SK-N-SH (cell line): Measurements from ENCODE around the gene FHL2. TPM values are rescaled to one million over a fixed set of nuclear protein-coding genes. Genes with fewer than 3 reads are reported as not detected.

Experiments
- CTCF ChIA-PET: fragments of 300-600, 350-600 bp; formaldehyde crosslinking; extraction: SDS; loops from one replicate; lab custom pipeline; 2021; lab: Yijun Ruan, JAX
- POLR2A ChIA-PET: fragments of 350-600 bp; sonication (Branson Sonifier 250); formaldehyde crosslinking; extraction: SDS; loops from one replicate; lab custom pipeline; 2020; ENCODE audit warnings: antibody characterized with exemption, inconsistent platforms; lab: Yijun Ruan, JAX
- DNase-seq: peaks from one replicate; pipeline ENCODE4 v3.0.0; 2012
- H2AFZ ChIP-seq: fragments of 200-600 bp; sonication (generic); 2 replicates; pipeline ENCODE4 v1.8.1; 2016; ENCODE audit warnings: antibody characterized with exemption, mild to moderate bottlenecking, low read depth
- H3F3A ChIP-seq: fragments of 200-600 bp; sonication (generic); replicated peaks from 2 replicates; pipeline ENCODE3; 2016; ENCODE audit warnings: antibody characterized with exemption, mild to moderate bottlenecking; ENCODE audit not compliant: insufficient read depth
- H3K27ac ChIP-seq, 2 experiments: fragments of 200-500 bp in 1 of 2; fragments of 200-600 bp in 1 of 2; sonication (Bioruptor generic) in 1 of 2; sonication (generic), shearing (Covaris generic) in 1 of 2; 2 replicates each; pipeline versions ENCODE4 v1.5.1 to v1.6.1; 2014 to 2016; ENCODE audit warnings: low read depth in 2 of 2, inconsistent platforms in 1 of 2, low read length in 1 of 2, mild to moderate bottlenecking in 1 of 2, mixed read lengths in 1 of 2
- H3K27me3 ChIP-seq: fragments of 200-600 bp; sonication (generic), shearing (Covaris generic); 2 replicates; pipeline ENCODE4 v1.6.1; 2016; ENCODE audit warnings: mixed run types; ENCODE audit not compliant: insufficient read depth
- H3K36me3 ChIP-seq, 2 experiments: fragments of 200-500 bp in 1 of 2; fragments of 200-600 bp in 1 of 2; sonication (Bioruptor generic) in 1 of 2; sonication (generic) in 1 of 2; replicated peaks in 1 of 2; 2 replicates each; pipeline versions ENCODE3 to v1.5.1; 2014 to 2016; ENCODE audit warnings: low read length in 1 of 2, mild to moderate bottlenecking in 1 of 2; ENCODE audit not compliant: insufficient read depth in 2 of 2, control insufficient read depth in 1 of 2
- H3K4me1 ChIP-seq, 2 experiments: fragments of 200-500 bp in 1 of 2; fragments of 200-600 bp in 1 of 2; sonication (Bioruptor generic) in 1 of 2; sonication (generic), shearing (Covaris generic) in 1 of 2; 2 replicates each; pipeline versions ENCODE4 v1.5.1 to v1.6.1; 2014 to 2016; ENCODE audit warnings: low read depth in 1 of 2, low read length in 1 of 2, mixed run types in 1 of 2; ENCODE audit not compliant: insufficient read depth in 2 of 2, control insufficient read depth in 1 of 2
- H3K4me2 ChIP-seq: fragments of 200-600 bp; sonication (generic), shearing (Covaris generic); 2 replicates; pipeline ENCODE4 v1.6.1; 2017; ENCODE audit warnings: mixed run types
- H3K4me3 ChIP-seq, 2 experiments: fragments of 200-500 bp in 1 of 2; fragments of 200-600 bp in 1 of 2; sonication (Bioruptor generic) in 1 of 2; sonication (generic), shearing (Covaris generic) in 1 of 2; 2 replicates each; pipeline versions ENCODE4 v1.5.1 to v1.8.1; 2014 to 2016; ENCODE audit warnings: low read depth in 2 of 2, inconsistent platforms in 1 of 2, low read length in 1 of 2, mild to moderate bottlenecking in 1 of 2, mixed read lengths in 1 of 2, moderate library complexity in 1 of 2
- H3K79me2 ChIP-seq: fragments of 200-600 bp; sonication (generic); 2 replicates; pipeline ENCODE4 v1.8.1; 2017; ENCODE audit warnings: mild to moderate bottlenecking; ENCODE audit not compliant: insufficient read depth
- H3K9ac ChIP-seq: fragments of 200-600 bp; sonication (generic); 2 replicates; pipeline ENCODE4 v1.6.1; 2017; ENCODE audit warnings: mixed run types
- H3K9me2 ChIP-seq: fragments of 200-600 bp; sonication (generic); 2 replicates; pipeline ENCODE4 v1.6.1; 2017; ENCODE audit warnings: mixed run types
- H3K9me3 ChIP-seq: fragments of 200-600 bp; sonication (generic); 2 replicates; pipeline ENCODE4 v1.6.1; 2017; ENCODE audit warnings: mixed run types, mild to moderate bottlenecking, moderate library complexity
- H4K20me1 ChIP-seq: fragments of 200-600 bp; sonication (generic); 2 replicates; pipeline ENCODE4 v1.6.1; 2017; ENCODE audit warnings: mild to moderate bottlenecking, mixed run types; ENCODE audit not compliant: insufficient read depth
- IRF3 ChIP-seq: fragments of 150-350 bp; IDR thresholded peaks from 2 replicates; pipeline ENCODE4 v1.6.1; 2016; ENCODE audit warnings: mild to moderate bottlenecking, low read depth, low read length
- MXI1 ChIP-seq: IDR thresholded peaks from 2 replicates; pipeline ENCODE4 v1.6.1; 2012; ENCODE audit warnings: mild to moderate bottlenecking, low read depth, low read length, improper control_type of control experiment
- POLR2AphosphoS5 ChIP-seq: IDR thresholded peaks from 2 replicates; pipeline ENCODE4 v1.6.1; 2012; ENCODE audit warnings: low read depth, low read length
- RAD21 ChIP-seq: IDR thresholded peaks from 2 replicates; pipeline ENCODE4 v1.6.1; 2012; ENCODE audit warnings: mild to moderate bottlenecking, low read length
- RFX5 ChIP-seq: IDR thresholded peaks from 2 replicates; pipeline ENCODE4 v1.6.1; 2012; ENCODE audit warnings: mild to moderate bottlenecking, improper control_type of control experiment, low read length
- RXRA ChIP-seq: IDR thresholded peaks from 2 replicates; pipeline ENCODE4 v1.4.0; 2012; ENCODE audit warnings: low read depth, mild to moderate bottlenecking, borderline replicate concordance
- SMC3 ChIP-seq: IDR thresholded peaks from 2 replicates; pipeline ENCODE4 v1.6.1; 2012; ENCODE audit warnings: low read depth, low read length, improper control_type of control experiment
- TEAD4 ChIP-seq: IDR thresholded peaks from 2 replicates; pipeline ENCODE4 v1.4.0; 2012; ENCODE audit warnings: mild to moderate bottlenecking, borderline replicate concordance; ENCODE audit not compliant: insufficient read depth
- WGBS: methylation state at CpG from one replicate; pipeline ENCODE4 v1.1.6; 2017; ENCODE audit warnings: low lambda C conversion rate; 5-methylcytosine and 5-hydroxymethylcytosine counted together
- polyA plus RNA-seq, 3 experiments: library from polyadenylated mRNA; depleted of rRNA; stranded (reverse); fragments of >200 nt; gene quantifications; 2 replicates each; pipeline ENCODE4 v1.2.3, GENCODE V29; 2012
- TF ChIP-seq, protein P1 (sequence below): fragments of 200-600 bp; sonication (generic); IDR thresholded peaks from 2 replicates; pipeline ENCODE4 v1.6.1; 2017; ENCODE audit warnings: antibody characterized with exemption, mild to moderate bottlenecking, moderate library complexity
- TF ChIP-seq, protein P2 (sequence below): IDR thresholded peaks from 2 replicates; pipeline ENCODE4 v1.6.1; 2012; ENCODE audit warnings: mild to moderate bottlenecking, low read depth, low read length, moderate library complexity

FHL2 gene
- polyA plus RNA-seq, 1 of the 3 experiments (the other 2 are of a cell fraction), result 31.7 TPM

DNA sequence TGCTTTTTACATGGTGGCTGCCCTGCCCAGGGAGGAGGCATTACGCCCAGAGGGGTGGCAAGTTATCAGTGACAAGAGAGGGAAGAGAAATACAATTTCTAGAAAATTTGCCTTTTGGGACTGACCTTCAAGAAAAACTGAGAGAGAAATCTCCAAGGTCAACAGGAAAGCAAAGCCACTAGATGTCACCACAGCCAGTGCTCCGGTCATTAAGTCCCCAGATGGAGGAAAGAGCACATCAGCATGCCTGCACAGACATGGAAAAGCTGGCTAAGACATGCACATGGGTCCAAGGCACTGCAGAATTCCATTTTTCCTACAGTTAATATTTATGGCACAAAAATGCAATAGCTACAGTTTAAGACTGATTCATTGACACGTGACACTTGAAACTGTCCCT, 21.0 kb downstream of the FHL2 start:
- H3K9me2 ChIP-seq, result no peaks in the 10 kb centered on the region
- H3K36me3 ChIP-seq, result peaks cover 5 to 30% of the 10 kb centered on the region in 2 experiments
- peaks cover 5% of the 10 kb centered on the region for H3F3A ChIP-seq
- DNase-seq, result peak; percentile 64
- no peaks in the 10 kb centered on the region for H3K9me3 ChIP-seq
- H3K4me1 ChIP-seq, result peaks cover 6% of the 10 kb centered on the region in 2 experiments; a peak in 1 of 4 replicates
- TF ChIP-seq, protein P1, sequence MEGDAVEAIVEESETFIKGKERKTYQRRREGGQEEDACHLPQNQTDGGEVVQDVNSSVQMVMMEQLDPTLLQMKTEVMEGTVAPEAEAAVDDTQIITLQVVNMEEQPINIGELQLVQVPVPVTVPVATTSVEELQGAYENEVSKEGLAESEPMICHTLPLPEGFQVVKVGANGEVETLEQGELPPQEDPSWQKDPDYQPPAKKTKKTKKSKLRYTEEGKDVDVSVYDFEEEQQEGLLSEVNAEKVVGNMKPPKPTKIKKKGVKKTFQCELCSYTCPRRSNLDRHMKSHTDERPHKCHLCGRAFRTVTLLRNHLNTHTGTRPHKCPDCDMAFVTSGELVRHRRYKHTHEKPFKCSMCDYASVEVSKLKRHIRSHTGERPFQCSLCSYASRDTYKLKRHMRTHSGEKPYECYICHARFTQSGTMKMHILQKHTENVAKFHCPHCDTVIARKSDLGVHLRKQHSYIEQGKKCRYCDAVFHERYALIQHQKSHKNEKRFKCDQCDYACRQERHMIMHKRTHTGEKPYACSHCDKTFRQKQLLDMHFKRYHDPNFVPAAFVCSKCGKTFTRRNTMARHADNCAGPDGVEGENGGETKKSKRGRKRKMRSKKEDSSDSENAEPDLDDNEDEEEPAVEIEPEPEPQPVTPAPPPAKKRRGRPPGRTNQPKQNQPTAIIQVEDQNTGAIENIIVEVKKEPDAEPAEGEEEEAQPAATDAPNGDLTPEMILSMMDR, result peak; percentile 32
- TF ChIP-seq POLR2AphosphoS5, result no peak
- TF ChIP-seq RAD21, result peak; percentile 81
- peak; percentile 65 for TF ChIP-seq SMC3
- no peak overlapping the region for H3K27ac ChIP-seq
- H2AFZ ChIP-seq, result no peak overlapping the region
- CTCF ChIA-PET, result interaction anchor here (0.6 to 3.1 kb wide), 18 partner anchors 9 to 154 kb away, joined by 3 to 35 read pairs (median 4); no protein-coding TSS in a partner anchor
- 97% methylated on average over 3 of the region's 3 CpGs for WGBS
- H4K20me1 ChIP-seq, result peaks cover 11% of the 10 kb centered on the region; the same call in 1 of the 2 replicates
- POLR2A ChIA-PET, result no interaction called here
- no peaks in the 10 kb centered on the region for H3K27me3 ChIP-seq
- H3K9ac ChIP-seq, result no peak overlapping the region
- H3K79me2 ChIP-seq, result peaks cover 63% of the 10 kb centered on the region; the same call in 1 of the 2 replicates
- no peak overlapping the region for H3K4me2 ChIP-seq
- no peak overlapping the region for H3K4me3 ChIP-seq

- POLR2A ChIA-PET, result no interaction called here
- H3K4me2 ChIP-seq, result no peak overlapping the region
- CTCF ChIA-PET, result interaction anchor here (0.7 to 3.1 kb wide), 5 partner anchors 141 to 278 kb away, joined by 3 to 35 read pairs (median 5); no protein-coding TSS in a partner anchor
Measured at GRCh38 chr2:105376789-105377240, 22.0 kb downstream of the FHL2 start.

More at GRCh38 chr2:105376789-105377240, 22.0 kb downstream of the FHL2 start:
- Histone ChIP-seq H3K79me2 (peaks cover 56% of the 10 kb centered on the region; the same call in 1 of the 2 replicates), H4K20me1 (peaks cover 11% of the 10 kb centered on the region; the same call in 1 of the 2 replicates), H3K9me3 (no peaks in the 10 kb centered on the region), H3K36me3 (peaks cover 5 to 33% of the 10 kb centered on the region in 2 experiments), H3K4me3 (no peak overlapping the region), H3K9me2 (no peaks in the 10 kb centered on the region), H3F3A (peaks cover under 1% of the 10 kb centered on the region), H3K27ac (no peak overlapping the region), H2AFZ (no peak overlapping the region), H3K4me1 (peaks cover 6% of the 10 kb centered on the region in 2 experiments; a peak in 1 of 4 replicates), H3K27me3 (no peaks in the 10 kb centered on the region), H3K9ac (no peak overlapping the region)
- DNase-seq, result no peak
- WGBS, result 85% methylated on average over 5 of the region's 5 CpGs
- TF ChIP-seq RAD21 (no peak), MXI1 (no peak), TEAD4 (no peak), RFX5 (no peak), RXRA (no peak), IRF3 (no peak)
- TF ChIP-seq, protein P2, sequence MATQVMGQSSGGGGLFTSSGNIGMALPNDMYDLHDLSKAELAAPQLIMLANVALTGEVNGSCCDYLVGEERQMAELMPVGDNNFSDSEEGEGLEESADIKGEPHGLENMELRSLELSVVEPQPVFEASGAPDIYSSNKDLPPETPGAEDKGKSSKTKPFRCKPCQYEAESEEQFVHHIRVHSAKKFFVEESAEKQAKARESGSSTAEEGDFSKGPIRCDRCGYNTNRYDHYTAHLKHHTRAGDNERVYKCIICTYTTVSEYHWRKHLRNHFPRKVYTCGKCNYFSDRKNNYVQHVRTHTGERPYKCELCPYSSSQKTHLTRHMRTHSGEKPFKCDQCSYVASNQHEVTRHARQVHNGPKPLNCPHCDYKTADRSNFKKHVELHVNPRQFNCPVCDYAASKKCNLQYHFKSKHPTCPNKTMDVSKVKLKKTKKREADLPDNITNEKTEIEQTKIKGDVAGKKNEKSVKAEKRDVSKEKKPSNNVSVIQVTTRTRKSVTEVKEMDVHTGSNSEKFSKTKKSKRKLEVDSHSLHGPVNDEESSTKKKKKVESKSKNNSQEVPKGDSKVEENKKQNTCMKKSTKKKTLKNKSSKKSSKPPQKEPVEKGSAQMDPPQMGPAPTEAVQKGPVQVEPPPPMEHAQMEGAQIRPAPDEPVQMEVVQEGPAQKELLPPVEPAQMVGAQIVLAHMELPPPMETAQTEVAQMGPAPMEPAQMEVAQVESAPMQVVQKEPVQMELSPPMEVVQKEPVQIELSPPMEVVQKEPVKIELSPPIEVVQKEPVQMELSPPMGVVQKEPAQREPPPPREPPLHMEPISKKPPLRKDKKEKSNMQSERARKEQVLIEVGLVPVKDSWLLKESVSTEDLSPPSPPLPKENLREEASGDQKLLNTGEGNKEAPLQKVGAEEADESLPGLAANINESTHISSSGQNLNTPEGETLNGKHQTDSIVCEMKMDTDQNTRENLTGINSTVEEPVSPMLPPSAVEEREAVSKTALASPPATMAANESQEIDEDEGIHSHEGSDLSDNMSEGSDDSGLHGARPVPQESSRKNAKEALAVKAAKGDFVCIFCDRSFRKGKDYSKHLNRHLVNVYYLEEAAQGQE, result no peak
